Loucy (cell line): ENCODE results near the gene B4GALNT3.

Experiments used
- CTCF ChIP-seq: fragments of 200-600 bp; sonication (generic); conservative IDR thresholded peaks from 2 replicates; pipeline ENCODE4 v1.5.1; 2014; ENCODE audit warnings: mild to moderate bottlenecking, antibody characterized with exemption, low read length
- EZH2phosphoT487 ChIP-seq: fragments of 200-600 bp; IDR thresholded peaks from 2 replicates; pipeline ENCODE4 v1.6.1; 2018; ENCODE audit warnings: antibody characterized with exemption, mild to moderate bottlenecking, moderate library complexity, borderline replicate concordance

DNA sequence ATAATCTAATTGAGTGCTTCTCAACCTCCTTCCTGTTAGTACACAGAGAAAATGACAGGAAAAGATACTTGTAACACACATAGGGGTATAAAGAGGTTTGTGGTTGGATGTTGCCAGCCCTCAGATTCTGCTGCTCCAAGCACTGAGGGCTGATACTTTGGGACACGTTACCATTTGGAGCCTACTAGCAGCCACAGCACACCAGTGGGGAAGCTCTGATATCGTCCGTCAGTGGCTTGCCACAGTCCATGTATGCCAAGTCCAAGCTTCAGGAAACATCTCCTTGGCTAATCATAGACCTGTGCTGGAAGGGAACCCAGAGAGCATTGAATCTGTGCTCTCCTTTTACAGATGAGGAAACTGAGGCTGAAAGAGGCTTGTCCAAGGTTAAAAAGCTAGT, 22.3 kb downstream of the B4GALNT3 start:
- TF ChIP-seq CTCF = no peak
- no peak for TF ChIP-seq EZH2phosphoT487
